ENCODE measurements around the gene MEIKIN.

MEIKIN gene

DNA sequence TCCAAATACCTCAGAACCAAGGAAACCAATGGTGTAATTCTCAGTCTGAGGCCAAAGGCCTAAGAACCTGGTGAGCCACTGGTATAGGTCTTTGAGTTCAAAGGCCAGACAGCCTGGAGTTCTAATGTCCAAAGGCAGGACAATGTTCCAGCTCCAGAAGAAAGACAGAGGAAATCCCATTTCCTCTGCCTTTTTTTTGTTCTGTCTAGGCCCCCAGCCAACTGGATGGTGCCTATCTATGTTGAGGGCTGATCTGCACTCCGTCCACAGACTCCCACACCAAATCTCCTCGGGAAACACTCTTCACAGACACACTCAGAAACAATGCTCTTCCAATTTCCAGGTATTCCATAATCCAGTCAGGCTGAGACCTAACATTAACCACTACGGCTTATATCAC is 178.8 kb downstream of the MEIKIN start:
- DNase-seq: no peak

DNA sequence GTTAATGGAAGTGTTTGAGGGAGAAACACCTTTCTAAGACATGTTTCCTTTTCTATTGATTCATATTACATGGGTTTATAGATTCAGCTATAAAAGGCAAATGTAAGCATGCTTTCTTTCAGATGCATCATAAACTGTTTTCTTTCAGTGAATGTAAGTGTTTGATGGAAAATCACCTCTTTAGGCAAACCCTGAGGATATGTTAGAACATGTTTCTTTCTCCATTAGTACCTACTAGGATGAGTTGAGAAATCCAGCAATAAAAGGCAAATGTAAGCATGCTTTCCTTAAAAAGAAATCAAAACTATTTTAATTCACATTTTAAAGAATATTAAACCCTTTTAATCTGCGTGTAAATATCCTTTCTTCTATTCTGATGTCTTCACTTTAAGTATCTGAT is 180.2 kb downstream of the MEIKIN start:
- DNase-seq: no peak

DNA sequence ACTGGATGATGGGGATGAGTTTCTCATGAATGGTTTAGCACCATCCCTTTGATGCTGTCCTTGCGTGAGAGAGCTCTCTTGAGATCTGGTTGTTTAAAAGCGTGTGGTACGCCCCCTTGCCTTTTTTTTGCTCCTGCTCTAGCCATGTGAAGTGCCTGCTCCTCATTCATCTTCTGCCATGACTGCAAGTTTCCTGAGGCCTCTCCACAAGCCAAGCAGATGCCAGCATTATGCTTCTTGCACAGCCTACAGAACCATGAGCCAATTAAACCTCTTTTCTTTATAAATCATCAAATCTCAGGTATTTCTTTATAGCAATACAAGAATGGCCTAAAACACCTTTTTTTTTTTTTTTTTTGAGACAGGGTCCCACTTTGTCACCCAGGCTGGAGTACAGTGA is 181.5 kb downstream of the MEIKIN start:
- no peak for DNase-seq

DNA sequence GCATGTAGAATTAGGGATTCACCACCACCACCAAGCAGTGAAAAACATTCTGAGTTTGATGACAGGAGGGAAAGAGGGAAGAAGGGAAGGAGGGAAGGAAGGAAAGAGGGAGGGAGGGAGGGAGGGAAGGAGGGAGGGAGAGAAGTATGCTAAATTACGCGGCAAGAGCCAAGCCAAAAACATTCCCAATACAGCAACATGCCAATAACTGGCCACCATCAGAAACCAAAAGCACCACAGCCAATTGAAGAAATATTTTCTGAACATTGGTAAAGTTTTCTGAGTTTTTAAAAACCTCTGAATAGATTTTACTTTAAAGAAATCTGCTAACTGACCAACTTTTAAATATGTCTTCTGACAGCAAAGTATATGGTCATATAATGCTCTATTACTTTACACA is 184.7 kb downstream of the MEIKIN start:
- no peak for DNase-seq

DNA sequence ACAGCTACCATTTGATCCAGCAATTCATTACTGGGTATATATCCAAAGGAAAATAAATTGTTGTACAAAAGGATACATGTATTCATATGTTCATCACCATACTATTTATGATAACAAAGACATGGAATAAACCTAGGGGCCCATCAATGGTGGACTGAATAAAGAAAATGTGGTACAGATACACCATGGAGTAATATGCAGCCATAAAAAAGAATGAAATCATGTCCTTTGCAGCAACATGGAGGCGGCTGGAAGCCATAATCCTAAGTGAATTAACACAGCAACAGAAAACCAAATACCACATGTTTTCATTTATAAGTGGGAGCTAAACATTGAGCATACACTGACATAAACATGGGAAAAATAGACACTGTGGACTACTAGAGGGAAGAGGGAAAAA is 185.8 kb downstream of the MEIKIN start:
- no peak for DNase-seq

DNA sequence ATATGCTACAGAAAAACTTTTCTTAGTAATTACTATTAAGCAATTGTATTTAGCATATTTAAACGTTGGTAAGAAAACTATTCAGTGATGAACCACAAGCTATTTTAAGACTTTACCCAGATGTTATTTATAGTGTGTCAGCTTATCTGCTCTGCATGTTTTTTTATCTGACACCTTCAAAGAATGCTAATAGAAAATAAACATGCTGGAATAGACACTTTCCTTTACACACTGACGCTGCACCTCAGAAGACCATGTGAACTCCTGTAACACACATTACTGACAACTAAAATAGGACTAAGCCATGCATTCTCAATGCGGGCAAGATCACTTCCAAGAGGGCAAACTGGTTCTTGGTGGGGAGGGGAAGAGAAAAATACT is 187.0 kb downstream of the MEIKIN start:
- peak; percentile 13 for DNase-seq

DNA sequence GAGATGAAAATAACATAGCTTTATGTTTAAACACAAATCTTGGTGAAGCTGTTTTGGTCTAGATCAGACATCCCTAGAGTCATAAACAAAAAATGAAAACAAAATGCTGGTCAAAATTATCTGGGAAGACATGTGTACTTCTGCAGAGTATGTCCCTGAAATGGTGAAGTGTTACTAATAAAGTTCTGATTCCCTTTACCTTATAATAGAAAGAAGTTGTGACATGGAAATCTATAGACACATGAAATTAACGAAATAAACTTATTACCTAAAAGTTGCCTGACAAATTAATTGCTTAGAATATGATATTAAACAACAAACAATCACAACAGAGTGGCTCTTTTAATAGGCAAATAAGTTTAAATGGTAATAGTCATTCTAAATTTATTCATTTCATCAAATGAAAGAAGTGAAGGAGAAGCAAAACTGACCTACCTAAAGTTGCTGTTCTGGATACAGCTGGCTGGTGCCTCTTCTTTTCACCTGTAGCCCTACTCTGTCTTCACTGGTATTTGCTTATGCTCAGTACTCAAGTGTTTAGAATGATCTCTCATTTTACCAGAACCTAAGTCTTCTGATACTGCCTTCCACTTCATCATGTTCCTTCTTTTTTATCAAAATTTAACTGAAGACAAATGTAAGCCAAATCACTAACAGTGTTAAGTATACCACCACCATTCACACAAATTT is 187.5 kb downstream of the MEIKIN start:
- DNase-seq: no peak

Data from kidney glomerular epithelial cell (primary cell).